NT2/D1 (cell line): ENCODE data around the gene ADAMTS16.

Source experiments
- SUZ12 ChIP-seq: IDR thresholded peaks from 2 replicates; pipeline ENCODE4 v1.6.1; 2011; ENCODE audit not compliant: insufficient read length, insufficient read depth; ENCODE audit errors: extremely low read depth
- YY1 ChIP-seq: IDR thresholded peaks from 2 replicates; pipeline ENCODE4 v1.6.1; 2011; ENCODE audit not compliant: insufficient read length, insufficient read depth

GRCh38 chr5:5298068-5298633, 158.0 kb downstream of the ADAMTS16 start:
- no peak for TF ChIP-seq SUZ12
- no peak for TF ChIP-seq YY1
